ENCODE measurements around the gene PGA3.
"Not testable (repeated sequence)": the region's sequence is repeated elsewhere in the genome, so short reads cannot be mapped to it uniquely, and the experiment has no call there.

- not testable (repeated sequence) for TF ChIP-seq ZNF274 (IDR thresholded peaks at IDR 0.05; ENCODE audit: low read depth, low read length); YY1 (IDR thresholded peaks at IDR 0.05; ENCODE audit: insufficient read depth, insufficient read length); SUZ12 (IDR thresholded peaks at IDR 0.05; ENCODE audit: extremely low read depth, insufficient read depth, insufficient read length)
Observed at GRCh38 chr11:61250796-61251765, 47.8 kb downstream of the PGA3 start.

Data from NT2/D1 (cell line).